Suprapubic skin (tissue), 4 donors: Measurements from ENCODE around the gene RAPGEF5. TPM values are rescaled to one million over a fixed set of nuclear protein-coding genes. Genes with fewer than 3 reads are reported as not detected.

Experiments
- DNase-seq, 2 donors: peaks; one replicate each; pipeline ENCODE4 v3.0.0-alpha.2; 2019; ENCODE audit warnings: low spot score in 2 of 2
- H3K27ac ChIP-seq: fragments of 200-600 bp; sonication (generic); one replicate; pipeline ENCODE4 v1.5.1; 2019
- H3K27me3 ChIP-seq: fragments of 200-600 bp; sonication (generic); one replicate; pipeline ENCODE4 v1.5.1; 2019
- H3K36me3 ChIP-seq: fragments of 200-600 bp; sonication (generic); one replicate; pipeline ENCODE4 v1.5.1; 2019
- H3K4me1 ChIP-seq: fragments of 200-600 bp; sonication (generic); one replicate; pipeline ENCODE4 v1.5.1; 2019
- H3K4me3 ChIP-seq: fragments of 200-600 bp; sonication (generic); one replicate; pipeline ENCODE4 v1.5.1; 2019; ENCODE audit warnings: mild to moderate bottlenecking
- H3K9me3 ChIP-seq: fragments of 200-600 bp; sonication (generic); one replicate; pipeline ENCODE4 v1.5.1; 2019
- CTCF ChIP-seq, 2 donors: fragments of 200-600 bp in 1 of 2; fragments of 450-650 bp in 1 of 2; sonication (generic) in 1 of 2; IDR thresholded peaks; one replicate each; pipeline ENCODE4 v1.5.1; 2016 to 2019; ENCODE audit warnings: antibody characterized with exemption in 2 of 2, mild to moderate bottlenecking in 1 of 2, moderate library complexity in 1 of 2
- EP300 ChIP-seq: sonication (generic); formaldehyde crosslinking; IDR thresholded peaks from one replicate; pipeline ENCODE4 v1.6.1; 2017; ENCODE audit warnings: antibody characterized with exemption
- POLR2A ChIP-seq, 2 donors: fragments of 450-650 bp; IDR thresholded peaks; one replicate each; pipeline ENCODE4 v1.6.1; 2017; ENCODE audit warnings: antibody characterized with exemption in 2 of 2, mild to moderate bottlenecking in 2 of 2, moderate library complexity in 2 of 2
- POLR2AphosphoS5 ChIP-seq, 3 donors: sonication (generic); formaldehyde crosslinking; IDR thresholded peaks; one replicate each; pipeline ENCODE4 v1.6.1; 2017; ENCODE audit warnings: antibody characterized with exemption in 3 of 3
- WGBS: methylation state at CpG from one replicate; pipeline ENCODE4 v1.1.5; 2018; 5-methylcytosine and 5-hydroxymethylcytosine counted together
- total RNA-seq, 4 donors: library from RNA; depleted of rRNA; stranded (reverse); fragments of >200 nt; gene quantifications; one replicate each; pipeline ENCODE4 v1.1.0, GENCODE V29; 2016

RAPGEF5 gene
- total RNA-seq, 4 donors from 2014 or later = 22.6 to 88.5 (median 26.9) TPM

GRCh38 chr7:22291977-22292376 lies 65.0 kb downstream of the RAPGEF5 start:
- 83% methylated on average over 2 of the region's 2 CpGs for whole genome bisulfite sequencing
- no peaks in the 10 kb centered on the region for H3K9me3 ChIP-seq

GRCh38 chr7:22288202-22288601 lies 68.8 kb downstream of the RAPGEF5 start:
- no peaks in the 10 kb centered on the region for H3K4me1 ChIP-seq
- no peaks in the 10 kb centered on the region for H3K9me3 ChIP-seq
- no peak overlapping the region for H3K27ac ChIP-seq
- no peak for TF ChIP-seq EP300
- TF ChIP-seq CTCF (IDR thresholded peaks at IDR 0.05) = no peak
- TF ChIP-seq POLR2A (IDR thresholded peaks at IDR 0.05) = no peak
- TF ChIP-seq POLR2AphosphoS5 (IDR thresholded peaks at IDR 0.05) = no peak
- peaks cover 3% of the 10 kb centered on the region for H3K36me3 ChIP-seq
- no peak for DNase-seq
- no peaks in the 10 kb centered on the region for H3K27me3 ChIP-seq
- 92% methylated on average over 6 of the region's 6 CpGs for WGBS
- no peak overlapping the region for H3K4me3 ChIP-seq

More at GRCh38 chr7:22291977-22292376, 65.0 kb downstream of the RAPGEF5 start:
- Histone ChIP-seq H3K4me3 (no peak overlapping the region), H3K27ac (no peak overlapping the region), H3K36me3 (peaks cover 3% of the 10 kb centered on the region), H3K4me1 (peaks cover 6% of the 10 kb centered on the region), H3K27me3 (no peaks in the 10 kb centered on the region)
- TF ChIP-seq CTCF (IDR thresholded peaks at IDR 0.05) (no peak), POLR2A (IDR thresholded peaks at IDR 0.05) (no peak), POLR2AphosphoS5 (IDR thresholded peaks at IDR 0.05) (no peak), EP300 (no peak)
- DNase-seq = no peak

DNA sequence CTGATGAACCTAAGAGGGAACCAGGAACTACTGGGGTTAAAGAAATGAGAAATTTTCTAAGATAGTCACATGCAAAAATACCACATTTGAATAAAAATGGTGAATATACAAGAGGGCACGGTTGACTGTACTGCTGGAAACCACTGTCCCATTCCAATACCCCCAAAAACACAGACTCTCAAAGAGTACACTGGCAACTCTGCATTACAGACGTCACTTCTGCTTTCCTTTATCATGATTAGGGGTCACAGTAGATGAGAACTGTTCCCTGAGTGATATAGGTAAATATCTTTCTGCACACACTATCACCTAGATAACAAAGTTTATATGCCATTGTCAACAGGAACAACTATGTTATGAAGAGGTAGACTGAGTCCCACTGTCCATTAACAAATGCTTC lies 69.5 kb downstream of the RAPGEF5 start:
- no peak for TF ChIP-seq POLR2AphosphoS5 (IDR thresholded peaks at IDR 0.05)
- TF ChIP-seq CTCF (IDR thresholded peaks at IDR 0.05) = no peak
- TF ChIP-seq EP300 = no peak
- TF ChIP-seq POLR2A (IDR thresholded peaks at IDR 0.05) = no peak
- WGBS = 85% methylated on average over 2 of the region's 2 CpGs
- H3K4me3 ChIP-seq = no peak overlapping the region
- no peak for DNase-seq
- peaks cover 3% of the 10 kb centered on the region for H3K36me3 ChIP-seq
- H3K27ac ChIP-seq = no peak overlapping the region
- no peaks in the 10 kb centered on the region for H3K27me3 ChIP-seq
- H3K4me1 ChIP-seq = no peaks in the 10 kb centered on the region
- H3K9me3 ChIP-seq = no peaks in the 10 kb centered on the region

DNA sequence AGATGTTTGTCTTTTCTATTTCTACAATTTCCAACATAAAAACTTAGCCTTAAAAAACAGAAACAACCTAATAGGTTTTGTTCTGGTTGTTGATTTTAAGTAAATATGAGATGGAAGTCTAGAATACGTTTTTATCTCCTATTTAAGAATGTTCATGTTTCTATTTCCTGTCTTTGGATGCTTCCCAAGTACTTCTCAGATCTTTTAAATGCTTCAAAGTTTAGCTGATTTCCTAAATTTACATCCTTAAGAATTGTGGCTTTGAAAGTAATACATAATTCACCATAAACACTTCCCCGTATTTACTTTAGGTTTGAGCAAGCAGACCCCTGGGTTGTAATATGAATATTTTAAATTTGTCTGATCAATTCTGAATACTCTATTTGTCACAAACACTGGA lies 70.5 kb downstream of the RAPGEF5 start:
- DNase-seq = no peak
- no peaks in the 10 kb centered on the region for H3K9me3 ChIP-seq
- H3K36me3 ChIP-seq = peaks cover 3% of the 10 kb centered on the region
- TF ChIP-seq POLR2A (IDR thresholded peaks at IDR 0.05) = no peak
- TF ChIP-seq EP300 = no peak
- no peak for TF ChIP-seq POLR2AphosphoS5 (IDR thresholded peaks at IDR 0.05)
- TF ChIP-seq CTCF (IDR thresholded peaks at IDR 0.05) = no peak
- WGBS = 68% methylated on average over 2 of the region's 2 CpGs
- no peak overlapping the region for H3K27ac ChIP-seq
- no peaks in the 10 kb centered on the region for H3K27me3 ChIP-seq
- H3K4me1 ChIP-seq = no peaks in the 10 kb centered on the region
- H3K4me3 ChIP-seq = no peak overlapping the region

- no peak overlapping the region for H3K27ac ChIP-seq
- H3K9me3 ChIP-seq = no peaks in the 10 kb centered on the region
- H3K27me3 ChIP-seq = no peaks in the 10 kb centered on the region
- WGBS = 85% methylated on average over 2 of the region's 2 CpGs
- TF ChIP-seq CTCF (IDR thresholded peaks at IDR 0.05) (no peak), POLR2A (IDR thresholded peaks at IDR 0.05) (no peak), EP300 (no peak), POLR2AphosphoS5 (IDR thresholded peaks at IDR 0.05) (no peak)
- no peaks in the 10 kb centered on the region for H3K36me3 ChIP-seq
- no peak for DNase-seq
- H3K4me3 ChIP-seq = no peak overlapping the region
- no peaks in the 10 kb centered on the region for H3K4me1 ChIP-seq
Observed at GRCh38 chr7:22281481-22281880, 75.5 kb downstream of the RAPGEF5 start.
